Choroid plexus epithelial cell (primary cell): ENCODE results near the gene ARHGEF7.
"Not testable (repeated sequence)": the region's sequence is repeated elsewhere in the genome, so short reads cannot be mapped to it uniquely, and the experiment has no call there.

Experiments
- DNase-seq: peaks from one replicate; pipeline ENCODE4 v3.0.0-alpha.2; 2010; ENCODE audit warnings: low read depth
- H3K4me3 ChIP-seq: 2 replicates; pipeline ENCODE4 v1.5.1; 2011; ENCODE audit warnings: low read depth, mild to moderate bottlenecking, control low read depth, low read length, moderate library complexity
- TF ChIP-seq, protein P1 (sequence below): conservative IDR thresholded peaks from 2 replicates; pipeline ENCODE4 v1.5.1; 2011; ENCODE audit warnings: low read depth, mild to moderate bottlenecking, control low read depth, inconsistent platforms, low read length, moderate library complexity

ARHGEF7 gene

DNA sequence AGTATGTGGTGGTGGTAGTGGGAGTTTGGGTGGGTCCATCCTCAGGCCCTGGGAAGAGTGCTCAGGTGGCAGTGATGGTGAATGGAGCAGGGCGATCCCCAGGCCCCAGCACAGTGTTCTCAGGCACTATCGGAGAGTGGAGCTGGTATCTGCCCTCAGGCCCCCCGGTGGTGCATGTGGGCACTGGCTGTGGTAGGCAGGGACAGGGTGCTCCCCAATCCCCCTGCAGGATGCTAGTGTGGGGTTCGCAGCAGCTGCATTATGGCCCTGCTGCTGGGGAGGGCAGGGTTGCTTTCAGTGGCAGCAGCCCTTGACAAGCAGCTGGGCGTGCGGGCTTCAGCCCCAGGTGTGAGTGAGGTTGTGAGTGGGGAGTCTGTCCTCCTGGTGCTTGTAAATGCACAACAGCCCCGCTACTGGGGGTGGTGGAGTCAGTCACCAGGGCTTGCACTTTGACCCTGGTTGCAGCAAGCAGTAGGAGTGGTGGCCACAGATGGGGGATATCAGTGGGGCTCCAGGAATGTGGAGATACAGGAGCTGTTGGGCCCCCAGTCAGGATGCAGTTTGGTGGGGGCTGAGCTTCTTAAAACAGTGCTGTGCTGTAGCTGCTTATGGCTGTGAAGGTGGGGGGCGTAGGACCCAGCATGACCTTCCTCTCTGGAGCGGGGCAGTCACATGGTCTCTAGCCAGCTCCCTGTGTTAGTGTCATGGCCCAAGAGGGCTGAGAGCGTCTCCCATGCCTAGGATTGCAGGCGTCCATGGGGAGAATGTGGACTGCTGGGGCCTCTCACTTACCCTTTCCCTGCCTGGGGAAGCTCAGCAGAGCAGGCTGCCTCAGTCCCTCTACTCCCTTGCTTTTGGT, 38.7 kb upstream of the ARHGEF7 start:
- no peak for DNase-seq
- TF ChIP-seq, protein P1, sequence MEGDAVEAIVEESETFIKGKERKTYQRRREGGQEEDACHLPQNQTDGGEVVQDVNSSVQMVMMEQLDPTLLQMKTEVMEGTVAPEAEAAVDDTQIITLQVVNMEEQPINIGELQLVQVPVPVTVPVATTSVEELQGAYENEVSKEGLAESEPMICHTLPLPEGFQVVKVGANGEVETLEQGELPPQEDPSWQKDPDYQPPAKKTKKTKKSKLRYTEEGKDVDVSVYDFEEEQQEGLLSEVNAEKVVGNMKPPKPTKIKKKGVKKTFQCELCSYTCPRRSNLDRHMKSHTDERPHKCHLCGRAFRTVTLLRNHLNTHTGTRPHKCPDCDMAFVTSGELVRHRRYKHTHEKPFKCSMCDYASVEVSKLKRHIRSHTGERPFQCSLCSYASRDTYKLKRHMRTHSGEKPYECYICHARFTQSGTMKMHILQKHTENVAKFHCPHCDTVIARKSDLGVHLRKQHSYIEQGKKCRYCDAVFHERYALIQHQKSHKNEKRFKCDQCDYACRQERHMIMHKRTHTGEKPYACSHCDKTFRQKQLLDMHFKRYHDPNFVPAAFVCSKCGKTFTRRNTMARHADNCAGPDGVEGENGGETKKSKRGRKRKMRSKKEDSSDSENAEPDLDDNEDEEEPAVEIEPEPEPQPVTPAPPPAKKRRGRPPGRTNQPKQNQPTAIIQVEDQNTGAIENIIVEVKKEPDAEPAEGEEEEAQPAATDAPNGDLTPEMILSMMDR: no peak
- H3K4me3 ChIP-seq: no peak overlapping the region

DNA sequence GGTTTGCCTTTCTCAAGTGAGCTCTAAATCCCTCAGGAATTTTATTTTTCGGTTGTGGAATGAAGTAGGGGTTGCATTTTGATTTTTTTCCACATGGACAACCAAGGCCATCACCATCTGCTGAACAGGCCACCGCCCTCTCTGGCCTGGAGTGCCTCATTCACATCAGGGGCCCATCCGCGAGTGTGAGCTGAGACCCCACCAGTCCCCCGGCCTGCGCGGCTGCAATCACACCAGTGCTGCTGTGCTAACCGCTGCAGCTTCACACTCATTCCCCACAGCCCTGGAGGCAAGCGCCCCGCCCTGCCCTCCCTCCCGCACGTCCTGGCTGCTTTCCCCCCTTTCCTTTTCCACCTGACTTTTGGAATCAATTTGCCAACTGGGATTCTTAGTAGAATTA, 35.7 kb upstream of the ARHGEF7 start:
- TF ChIP-seq, protein P1: no peak
- no peak overlapping the region for H3K4me3 ChIP-seq
- no peak for DNase-seq

DNA sequence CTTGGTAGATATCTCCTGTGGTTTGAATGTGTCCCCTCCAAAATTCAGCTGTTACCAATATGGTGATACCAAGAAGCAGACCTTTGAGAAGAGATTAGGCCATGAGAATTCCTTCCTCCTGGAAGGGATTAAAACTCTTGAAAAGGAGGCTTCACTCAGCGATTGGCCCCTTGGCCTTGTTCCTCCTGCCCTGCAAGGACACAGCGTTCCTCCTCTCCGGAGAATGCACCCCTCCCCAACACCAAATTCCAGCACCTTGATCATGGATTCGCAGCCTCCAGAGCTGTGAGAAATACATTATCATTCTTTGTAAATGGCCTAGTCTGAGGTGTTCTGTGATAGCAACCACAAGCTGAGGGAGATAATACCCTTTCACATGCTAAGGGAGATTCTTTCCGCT, 34.5 kb upstream of the ARHGEF7 start:
- DNase-seq: no peak
- TF ChIP-seq, protein P1: no peak
- no peak overlapping the region for H3K4me3 ChIP-seq

DNA sequence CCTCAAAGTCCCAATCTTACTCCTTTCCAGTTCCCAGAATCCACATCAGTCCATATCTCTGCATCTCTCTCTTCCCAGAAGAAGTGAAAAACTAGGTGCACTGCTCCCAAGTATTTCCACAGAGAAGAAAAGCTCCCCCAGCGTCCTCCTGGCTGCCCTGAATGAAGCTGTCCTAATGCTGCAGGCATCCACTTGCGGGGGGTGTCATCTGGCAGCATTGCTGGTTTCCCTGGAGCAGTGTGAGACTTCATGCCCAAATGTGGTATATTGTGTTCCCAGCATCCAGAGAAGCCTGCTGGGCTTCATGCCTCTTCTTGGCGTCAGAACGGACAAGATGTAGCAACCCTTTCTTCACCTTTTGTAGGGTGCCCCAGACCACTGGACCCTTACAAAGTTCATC, 32.9 kb upstream of the ARHGEF7 start:
- no peak overlapping the region for H3K4me3 ChIP-seq
- TF ChIP-seq, protein P1: no peak
- DNase-seq: no peak

DNA sequence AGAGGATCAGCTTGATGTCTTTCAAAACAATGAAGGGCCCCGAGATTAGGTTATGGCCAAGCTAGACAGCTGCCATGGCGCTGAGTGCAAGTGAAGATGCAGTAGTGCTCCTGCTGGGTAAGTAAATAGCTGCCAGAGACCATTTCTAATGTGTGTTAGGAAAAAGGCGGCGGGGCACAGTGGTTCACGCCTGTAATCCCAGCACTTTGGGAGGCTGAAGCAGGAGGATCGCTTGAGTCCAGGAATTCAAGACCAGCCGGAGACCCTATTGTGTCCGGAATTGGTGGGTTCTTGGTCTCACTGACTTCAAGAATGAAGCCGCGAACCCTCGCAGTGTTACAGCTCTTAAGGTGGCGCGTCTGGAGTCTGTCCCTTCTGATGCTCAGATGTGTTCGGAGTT, 32.3 kb upstream of the ARHGEF7 start:
- not testable (repeated sequence) for H3K4me3 ChIP-seq, DNase-seq

DNA sequence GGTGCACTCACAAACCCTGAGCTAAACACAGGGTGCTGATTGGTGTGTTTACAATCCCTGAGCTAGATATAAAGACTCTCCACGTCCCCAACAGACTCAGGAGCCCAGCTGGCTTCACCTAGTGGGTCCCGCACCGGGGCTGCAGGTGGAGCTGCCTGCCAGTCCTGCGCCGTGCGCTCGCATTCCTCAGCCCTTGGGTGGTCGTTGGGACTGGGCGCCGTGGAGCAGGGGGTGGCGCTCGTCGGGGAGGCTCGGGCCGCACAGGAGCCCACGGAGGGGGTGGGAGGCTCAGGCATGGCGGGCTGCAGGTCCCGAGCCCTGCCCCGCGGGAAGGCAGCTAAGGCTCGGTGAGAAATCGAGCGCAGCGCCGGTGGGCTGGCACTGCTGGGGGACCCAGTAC, 31.4 kb upstream of the ARHGEF7 start:
- not testable (repeated sequence) for H3K4me3 ChIP-seq, DNase-seq

DNA sequence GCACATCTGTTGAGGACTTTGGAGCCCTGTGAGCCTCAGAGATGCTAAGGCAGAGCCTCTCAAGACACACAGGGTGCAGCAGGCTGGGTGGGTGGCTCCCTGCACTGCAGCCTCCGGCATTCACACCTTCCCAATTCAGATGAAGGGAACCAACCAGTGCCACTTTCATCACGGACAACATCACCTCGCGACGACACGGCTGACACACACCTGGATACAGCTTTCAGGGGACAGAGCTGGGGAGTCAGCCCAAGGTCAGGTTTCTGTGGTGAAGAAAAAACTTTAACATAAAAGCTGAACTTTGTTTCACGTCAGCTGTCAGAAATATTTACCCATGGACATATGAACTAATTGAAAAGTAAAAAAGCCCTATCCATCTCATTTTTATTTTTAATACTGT, 24.9 kb upstream of the ARHGEF7 start:
- TF ChIP-seq, protein P1: no peak
- DNase-seq: no peak

DNA sequence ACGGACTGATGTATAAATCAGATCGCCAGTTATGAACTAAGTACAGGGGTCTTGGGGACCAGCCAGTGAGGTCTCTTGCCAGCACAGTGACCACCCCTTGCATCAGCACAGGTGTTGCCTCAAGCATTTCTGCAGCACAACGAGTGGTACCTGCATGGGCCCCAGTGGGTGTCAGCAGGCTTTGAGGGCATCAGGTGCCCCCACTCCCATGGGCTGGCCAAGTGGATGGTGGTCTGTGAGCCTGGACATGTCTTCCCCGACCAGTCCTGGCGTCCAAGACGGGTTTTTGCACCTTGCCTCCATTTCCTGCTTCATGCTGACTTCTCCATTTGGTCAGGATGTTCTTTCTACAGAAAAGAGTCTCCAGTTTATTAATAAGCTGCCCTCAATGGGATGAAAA, 22.4 kb upstream of the ARHGEF7 start:
- TF ChIP-seq, protein P1: no peak
- no peak overlapping the region for H3K4me3 ChIP-seq
- DNase-seq: no peak

More for the DNA sequence above, 24.9 kb upstream of the ARHGEF7 start:
- no peak overlapping the region for H3K4me3 ChIP-seq
